ENCODE results near the gene UBA7. TPM values are rescaled to one million over a fixed set of nuclear protein-coding genes. Genes with fewer than 3 reads are reported as not detected.
"Not testable (repeated sequence)": the region's sequence is repeated elsewhere in the genome, so short reads cannot be mapped to it uniquely, and the experiment has no call there.

Gene UBA7
- total and polyA plus RNA-seq, 2 donors from 2014 or later: 29.8 to 102 TPM

DNA sequence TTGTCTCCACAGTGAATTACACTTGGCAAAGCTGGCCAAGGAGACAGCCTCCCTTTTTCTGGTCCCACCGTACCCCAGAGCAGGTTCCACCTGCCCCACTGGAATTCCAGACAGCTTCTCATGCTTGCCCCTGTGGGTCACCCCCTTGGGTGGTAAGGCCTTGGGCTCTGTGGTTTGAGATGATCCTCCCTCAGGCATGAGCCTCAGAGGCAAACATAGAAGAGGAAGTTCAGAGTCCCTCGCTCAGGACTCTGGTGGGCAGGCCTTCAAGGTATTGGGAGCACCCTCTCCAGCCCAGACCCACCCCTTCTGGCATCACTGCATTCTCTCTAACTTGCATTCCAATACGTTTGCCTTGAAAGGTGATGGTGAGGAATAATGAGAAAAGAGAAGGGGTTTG, 17.6 kb upstream of the UBA7 start:
- no peak overlapping the region for H3K9ac ChIP-seq (ENCODE audit: low read length in 3 of 3)
- DNase-seq: no peak
- H3K4me1 ChIP-seq (ENCODE audit: control insufficient read depth in 2 of 3, insufficient read depth in 2 of 3, low read depth in 1 of 3, low read length in 3 of 3): no peaks in the 10 kb centered on the region
- no peak for FAIRE-seq
- intact Hi-C loops (cut with DNase I): no loop called here
- H3K27ac ChIP-seq (ENCODE audit: low read depth in 2 of 2, low read length in 2 of 2): no peak overlapping the region
- H3K9me3 ChIP-seq (ENCODE audit: control insufficient read depth in 2 of 3, insufficient read depth in 1 of 3, low read length in 3 of 3): no peaks in the 10 kb centered on the region
- H3K27me3 ChIP-seq (ENCODE audit: control insufficient read depth, insufficient read depth, low read length): no peaks in the 10 kb centered on the region
- no peak overlapping the region for H3K4me3 ChIP-seq (ENCODE audit: low read length in 3 of 3)
- no peaks in the 10 kb centered on the region for H3K36me3 ChIP-seq (ENCODE audit: control insufficient read depth in 2 of 3, insufficient read depth in 3 of 3, low read length in 3 of 3)
- TF ChIP-seq, protein P1, sequence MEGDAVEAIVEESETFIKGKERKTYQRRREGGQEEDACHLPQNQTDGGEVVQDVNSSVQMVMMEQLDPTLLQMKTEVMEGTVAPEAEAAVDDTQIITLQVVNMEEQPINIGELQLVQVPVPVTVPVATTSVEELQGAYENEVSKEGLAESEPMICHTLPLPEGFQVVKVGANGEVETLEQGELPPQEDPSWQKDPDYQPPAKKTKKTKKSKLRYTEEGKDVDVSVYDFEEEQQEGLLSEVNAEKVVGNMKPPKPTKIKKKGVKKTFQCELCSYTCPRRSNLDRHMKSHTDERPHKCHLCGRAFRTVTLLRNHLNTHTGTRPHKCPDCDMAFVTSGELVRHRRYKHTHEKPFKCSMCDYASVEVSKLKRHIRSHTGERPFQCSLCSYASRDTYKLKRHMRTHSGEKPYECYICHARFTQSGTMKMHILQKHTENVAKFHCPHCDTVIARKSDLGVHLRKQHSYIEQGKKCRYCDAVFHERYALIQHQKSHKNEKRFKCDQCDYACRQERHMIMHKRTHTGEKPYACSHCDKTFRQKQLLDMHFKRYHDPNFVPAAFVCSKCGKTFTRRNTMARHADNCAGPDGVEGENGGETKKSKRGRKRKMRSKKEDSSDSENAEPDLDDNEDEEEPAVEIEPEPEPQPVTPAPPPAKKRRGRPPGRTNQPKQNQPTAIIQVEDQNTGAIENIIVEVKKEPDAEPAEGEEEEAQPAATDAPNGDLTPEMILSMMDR (IDR thresholded peaks at IDR 0.05; ENCODE audit: borderline replicate concordance, extremely low read depth, insufficient read depth): no peak

DNA sequence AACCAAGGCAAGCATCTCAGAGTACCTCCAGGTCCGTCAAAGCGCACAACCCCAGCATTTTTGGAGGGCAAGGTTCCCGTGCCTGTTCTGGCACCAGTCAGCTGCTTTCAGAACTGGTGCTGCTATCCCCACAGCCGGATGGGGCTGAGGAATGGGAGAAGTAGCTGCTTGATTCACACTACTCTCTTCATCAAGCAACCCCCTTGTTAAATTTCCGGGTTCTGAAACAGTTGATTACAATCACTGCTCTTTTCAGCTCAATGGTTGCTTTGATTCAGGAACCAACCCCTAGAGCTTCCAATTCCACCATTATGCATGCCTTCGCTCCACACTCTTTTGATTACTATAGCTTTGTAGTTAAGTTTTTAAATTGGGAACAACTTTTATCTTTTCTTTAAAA, 12.3 kb upstream of the UBA7 start:
- Histone ChIP-seq H3K9ac (ENCODE audit: low read length in 3 of 3) (no peak overlapping the region), H3K4me1 (ENCODE audit: control insufficient read depth in 2 of 3, insufficient read depth in 2 of 3, low read depth in 1 of 3, low read length in 3 of 3) (no peaks in the 10 kb centered on the region), H3K36me3 (ENCODE audit: control insufficient read depth in 2 of 3, insufficient read depth in 3 of 3, low read length in 3 of 3) (no peaks in the 10 kb centered on the region), H3K4me3 (ENCODE audit: low read length in 3 of 3) (no peak overlapping the region), H3K9me3 (ENCODE audit: control insufficient read depth in 2 of 3, insufficient read depth in 1 of 3, low read length in 3 of 3) (no peaks in the 10 kb centered on the region), H3K27ac (ENCODE audit: low read depth in 2 of 2, low read length in 2 of 2) (no peak overlapping the region), H3K27me3 (ENCODE audit: control insufficient read depth, insufficient read depth, low read length) (no peaks in the 10 kb centered on the region)
- DNase-seq (no peak), FAIRE-seq (no peak)
- TF ChIP-seq, protein P1 (IDR thresholded peaks at IDR 0.05; ENCODE audit: borderline replicate concordance, extremely low read depth, insufficient read depth): no peak
- intact Hi-C loops (cut with DNase I): no loop called here

DNA sequence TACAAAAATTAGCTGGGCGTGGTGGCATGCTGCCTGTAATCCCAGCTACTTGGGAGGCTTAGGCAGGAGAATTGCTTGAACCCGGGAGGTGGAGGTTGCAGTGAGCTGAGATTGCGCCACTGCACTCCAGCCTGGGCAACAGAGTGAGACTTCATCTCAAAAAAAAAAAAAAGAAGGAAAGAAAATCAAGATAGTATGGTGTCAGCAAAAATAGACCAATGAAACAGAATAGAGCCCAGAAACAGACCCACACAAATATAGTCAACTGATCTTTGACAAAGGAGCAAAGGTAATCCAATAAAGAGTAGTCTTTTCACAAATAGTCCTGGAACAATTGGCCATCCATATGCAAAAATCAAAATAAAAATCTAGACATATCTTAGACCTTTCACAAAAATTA, 9.4 kb upstream of the UBA7 start:
- H3K27ac ChIP-seq (ENCODE audit: low read depth in 2 of 2, low read length in 2 of 2); FAIRE-seq; H3K4me3 ChIP-seq (ENCODE audit: low read length in 3 of 3); DNase-seq; intact Hi-C loops (cut with DNase I); H3K36me3 ChIP-seq (ENCODE audit: control insufficient read depth in 2 of 3, insufficient read depth in 3 of 3, low read length in 3 of 3); H3K9ac ChIP-seq (ENCODE audit: low read length in 3 of 3); H3K4me1 ChIP-seq (ENCODE audit: control insufficient read depth in 2 of 3, insufficient read depth in 2 of 3, low read depth in 1 of 3, low read length in 3 of 3); H3K27me3 ChIP-seq (ENCODE audit: control insufficient read depth, insufficient read depth, low read length); H3K9me3 ChIP-seq (ENCODE audit: control insufficient read depth in 2 of 3, insufficient read depth in 1 of 3, low read length in 3 of 3): not testable (repeated sequence)

DNA sequence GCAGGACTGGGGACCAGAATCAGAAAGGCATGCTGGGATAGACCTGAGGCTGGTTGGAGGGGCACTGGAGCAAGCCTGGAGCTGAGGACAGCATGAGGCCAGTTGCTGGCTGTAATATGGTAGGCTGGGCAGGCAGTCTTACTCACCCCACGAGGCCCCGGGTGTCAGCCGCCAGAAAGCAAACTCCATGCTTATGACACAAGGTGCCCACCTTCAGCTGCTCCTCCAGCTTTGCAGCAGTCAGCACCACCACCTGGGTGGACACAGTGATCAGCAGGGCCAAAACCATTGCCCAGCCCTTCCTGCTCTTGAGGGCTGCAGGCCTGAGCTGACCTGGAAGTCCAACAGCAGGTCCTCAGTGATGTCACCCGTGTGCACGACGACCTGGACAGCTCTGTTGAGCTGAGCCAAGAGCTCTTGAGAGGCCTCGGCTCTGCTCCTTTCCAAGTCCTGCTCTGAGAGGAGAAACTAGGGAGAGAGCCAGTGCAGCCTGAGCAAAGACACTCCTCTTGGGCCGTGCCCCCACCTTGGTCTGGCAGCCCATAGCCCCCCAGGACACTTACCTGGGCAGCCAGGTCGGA, 747 bp downstream of the UBA7 start:
- H3K9me3 ChIP-seq (ENCODE audit: control insufficient read depth in 2 of 3, insufficient read depth in 1 of 3, low read length in 3 of 3): no peaks in the 10 kb centered on the region
- TF ChIP-seq, protein P1 (IDR thresholded peaks at IDR 0.05; ENCODE audit: borderline replicate concordance, extremely low read depth, insufficient read depth): no peak
- peak overlapping the region; percentile 7 to 91 (median 83) for H3K9ac ChIP-seq (ENCODE audit: low read length in 3 of 3)
- no peak for FAIRE-seq
- no peaks in the 10 kb centered on the region for H3K27me3 ChIP-seq (ENCODE audit: control insufficient read depth, insufficient read depth, low read length)
- intact Hi-C loops (cut with DNase I): no loop called here
- peaks cover 0 to 34% (median 7%) of the 10 kb centered on the region in 3 donors for H3K4me1 ChIP-seq (ENCODE audit: control insufficient read depth in 2 of 3, insufficient read depth in 2 of 3, low read depth in 1 of 3, low read length in 3 of 3)
- H3K36me3 ChIP-seq (ENCODE audit: control insufficient read depth in 2 of 3, insufficient read depth in 3 of 3, low read length in 3 of 3): peaks cover 0 to 13% (median 6%) of the 10 kb centered on the region in 3 donors
- no peak for DNase-seq
- peak overlapping the region; percentile 63 to 85 for H3K27ac ChIP-seq (ENCODE audit: low read depth in 2 of 2, low read length in 2 of 2)
- H3K4me3 ChIP-seq (ENCODE audit: low read length in 3 of 3): peak overlapping the region; percentile 49 to 79 (median 66)
